ENCODE measurements around the gene YWHAQ.
"Not testable (repeated sequence)": the region's sequence is repeated elsewhere in the genome, so short reads cannot be mapped to it uniquely, and the experiment has no call there.

The YWHAQ gene

GRCh38 chr2:9602412-9602811 lies 28.4 kb downstream of the YWHAQ start:
- DNase-seq (ENCODE audit: insufficient read length, low spot score), result no peak
- TF ChIP-seq, protein P1, sequence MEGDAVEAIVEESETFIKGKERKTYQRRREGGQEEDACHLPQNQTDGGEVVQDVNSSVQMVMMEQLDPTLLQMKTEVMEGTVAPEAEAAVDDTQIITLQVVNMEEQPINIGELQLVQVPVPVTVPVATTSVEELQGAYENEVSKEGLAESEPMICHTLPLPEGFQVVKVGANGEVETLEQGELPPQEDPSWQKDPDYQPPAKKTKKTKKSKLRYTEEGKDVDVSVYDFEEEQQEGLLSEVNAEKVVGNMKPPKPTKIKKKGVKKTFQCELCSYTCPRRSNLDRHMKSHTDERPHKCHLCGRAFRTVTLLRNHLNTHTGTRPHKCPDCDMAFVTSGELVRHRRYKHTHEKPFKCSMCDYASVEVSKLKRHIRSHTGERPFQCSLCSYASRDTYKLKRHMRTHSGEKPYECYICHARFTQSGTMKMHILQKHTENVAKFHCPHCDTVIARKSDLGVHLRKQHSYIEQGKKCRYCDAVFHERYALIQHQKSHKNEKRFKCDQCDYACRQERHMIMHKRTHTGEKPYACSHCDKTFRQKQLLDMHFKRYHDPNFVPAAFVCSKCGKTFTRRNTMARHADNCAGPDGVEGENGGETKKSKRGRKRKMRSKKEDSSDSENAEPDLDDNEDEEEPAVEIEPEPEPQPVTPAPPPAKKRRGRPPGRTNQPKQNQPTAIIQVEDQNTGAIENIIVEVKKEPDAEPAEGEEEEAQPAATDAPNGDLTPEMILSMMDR (IDR thresholded peaks at IDR 0.05; ENCODE audit: insufficient read depth, missing control alignments), result no peak
- no peak for FAIRE-seq

GRCh38 chr2:9601397-9601796 lies 29.4 kb downstream of the YWHAQ start:
- TF ChIP-seq, protein P1 (IDR thresholded peaks at IDR 0.05; ENCODE audit: insufficient read depth, missing control alignments), result no peak
- FAIRE-seq (no peak), DNase-seq (ENCODE audit: insufficient read length, low spot score) (no peak)

GRCh38 chr2:9599430-9599829 lies 31.4 kb downstream of the YWHAQ start:
- TF ChIP-seq, protein P1 (IDR thresholded peaks at IDR 0.05; ENCODE audit: insufficient read depth, missing control alignments), result no peak
- FAIRE-seq (no peak), DNase-seq (ENCODE audit: insufficient read length, low spot score) (no peak)

- TF ChIP-seq, protein P1 (IDR thresholded peaks at IDR 0.05; ENCODE audit: insufficient read depth, missing control alignments), result no peak
- FAIRE-seq, result no peak
- no peak for DNase-seq (ENCODE audit: insufficient read length, low spot score)
Observed at GRCh38 chr2:9596621-9597311, 34.0 kb downstream of the YWHAQ start.

GRCh38 chr2:9595746-9596145 lies 35.1 kb downstream of the YWHAQ start:
- TF ChIP-seq, protein P1 (IDR thresholded peaks at IDR 0.05; ENCODE audit: insufficient read depth, missing control alignments), result no peak
- DNase-seq (ENCODE audit: insufficient read length, low spot score) (no peak), FAIRE-seq (no peak)

GRCh38 chr2:9595256-9595655 lies 35.5 kb downstream of the YWHAQ start:
- FAIRE-seq; DNase-seq (ENCODE audit: insufficient read length, low spot score): not testable (repeated sequence)

- FAIRE-seq, result no peak
- DNase-seq (ENCODE audit: insufficient read length, low spot score), result no peak
- TF ChIP-seq, protein P1 (IDR thresholded peaks at IDR 0.05; ENCODE audit: insufficient read depth, missing control alignments), result no peak
Observed at GRCh38 chr2:9594366-9595054, 36.3 kb downstream of the YWHAQ start.
